Neural cell (in vitro differentiated cells): ENCODE results near the gene PCDH1.

Experiments
- CTCF ChIP-seq: fragments of 450-650 bp; IDR thresholded peaks from 2 replicates; pipeline ENCODE4 v1.5.1; 2014; ENCODE audit warnings: antibody characterized with exemption, mild to moderate bottlenecking, moderate library complexity; ENCODE audit not compliant: poor library complexity, severe bottlenecking
- EP300 ChIP-seq: fragments of 450-650 bp; conservative IDR thresholded peaks from 2 replicates; pipeline ENCODE4 v1.6.1; 2014; ENCODE audit warnings: antibody characterized with exemption, mild to moderate bottlenecking, moderate library complexity; ENCODE audit not compliant: poor library complexity, severe bottlenecking
- EZH2 ChIP-seq: fragments of 200-600, 300-800 bp; shearing (Covaris generic), sonication (generic); IDR thresholded peaks from 2 replicates; pipeline ENCODE4 v1.6.1; 2014; ENCODE audit warnings: antibody characterized with exemption, low read length, borderline replicate concordance, mild to moderate bottlenecking; ENCODE audit not compliant: insufficient read depth, poor library complexity, severe bottlenecking
- MXI1 ChIP-seq: fragments of 450-650 bp; conservative IDR thresholded peaks from 2 replicates; pipeline ENCODE4 v1.6.1; 2014; ENCODE audit warnings: antibody characterized with exemption, mild to moderate bottlenecking; ENCODE audit not compliant: poor library complexity, severe bottlenecking
- POLR2AphosphoS5 ChIP-seq: IDR thresholded peaks from 2 replicates; pipeline ENCODE4 v1.6.1; 2012
- RAD21 ChIP-seq: fragments of 450-650 bp; conservative IDR thresholded peaks from 2 replicates; pipeline ENCODE4 v1.6.1; 2014; ENCODE audit warnings: antibody characterized with exemption, mild to moderate bottlenecking, moderate library complexity
- SMC3 ChIP-seq: fragments of 450-650 bp; conservative IDR thresholded peaks from 2 replicates; pipeline ENCODE4 v1.6.1; 2014; ENCODE audit warnings: antibody characterized with exemption, mild to moderate bottlenecking, moderate library complexity; ENCODE audit not compliant: poor library complexity
- TAF1 ChIP-seq: IDR thresholded peaks from 2 replicates; pipeline ENCODE4 v1.6.1; 2012; ENCODE audit warnings: low read depth
- TF ChIP-seq, protein P1 (sequence below): IDR thresholded peaks from 2 replicates; pipeline ENCODE4 v1.6.1; 2012; ENCODE audit warnings: borderline replicate concordance

DNA sequence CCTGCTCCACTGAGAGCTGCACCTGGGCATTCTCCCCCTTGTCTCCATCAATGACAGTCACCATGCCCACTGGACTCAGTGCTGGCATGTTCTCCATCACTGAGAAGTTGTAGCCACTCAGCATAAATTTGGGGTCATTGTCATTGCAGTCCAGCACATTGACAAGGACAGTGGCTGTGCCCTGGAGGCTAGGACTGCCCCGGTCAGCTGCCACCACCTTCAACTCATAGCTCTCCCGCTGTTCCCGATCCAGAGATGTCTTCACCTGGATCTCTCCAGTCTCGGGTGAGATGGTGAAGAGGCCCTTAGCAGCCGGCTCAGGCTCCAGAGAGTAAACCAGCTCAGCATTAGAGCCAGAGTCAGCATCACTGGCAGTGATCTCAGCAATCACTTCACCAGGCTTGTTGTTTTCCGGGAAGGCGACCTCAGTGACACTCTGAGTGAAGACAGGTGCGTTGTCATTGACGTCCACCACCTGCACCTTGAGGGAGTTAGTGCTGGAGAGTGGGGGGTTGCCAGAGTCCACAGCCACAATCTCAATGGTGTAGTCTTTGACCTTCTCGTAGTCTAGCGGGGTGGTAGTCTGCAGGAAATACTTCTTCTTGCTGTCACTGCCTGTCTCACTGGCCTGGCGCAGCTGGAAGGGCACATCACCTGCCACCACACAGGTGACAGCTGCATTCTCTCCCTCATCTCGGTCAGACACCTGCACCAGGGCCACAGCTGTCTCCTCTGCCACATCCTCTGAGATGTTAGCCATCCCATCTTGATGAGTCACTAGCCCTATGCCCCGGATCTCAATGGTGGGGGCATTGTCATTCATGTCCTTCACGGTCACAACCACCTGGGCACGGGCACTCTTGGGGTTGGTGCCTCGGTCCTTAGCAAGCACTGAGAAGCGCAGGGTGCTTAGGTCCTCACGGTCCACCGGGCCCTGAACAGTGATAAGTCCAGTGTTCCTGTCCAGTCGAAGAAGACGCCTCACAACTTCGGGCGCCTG, 13.5 kb downstream of the PCDH1 start:
- TF ChIP-seq EP300: no peak
- no peak for TF ChIP-seq CTCF
- no peak for TF ChIP-seq EZH2
- TF ChIP-seq POLR2AphosphoS5: no peak
- TF ChIP-seq MXI1: no peak
- no peak for TF ChIP-seq RAD21
- TF ChIP-seq, protein P1, sequence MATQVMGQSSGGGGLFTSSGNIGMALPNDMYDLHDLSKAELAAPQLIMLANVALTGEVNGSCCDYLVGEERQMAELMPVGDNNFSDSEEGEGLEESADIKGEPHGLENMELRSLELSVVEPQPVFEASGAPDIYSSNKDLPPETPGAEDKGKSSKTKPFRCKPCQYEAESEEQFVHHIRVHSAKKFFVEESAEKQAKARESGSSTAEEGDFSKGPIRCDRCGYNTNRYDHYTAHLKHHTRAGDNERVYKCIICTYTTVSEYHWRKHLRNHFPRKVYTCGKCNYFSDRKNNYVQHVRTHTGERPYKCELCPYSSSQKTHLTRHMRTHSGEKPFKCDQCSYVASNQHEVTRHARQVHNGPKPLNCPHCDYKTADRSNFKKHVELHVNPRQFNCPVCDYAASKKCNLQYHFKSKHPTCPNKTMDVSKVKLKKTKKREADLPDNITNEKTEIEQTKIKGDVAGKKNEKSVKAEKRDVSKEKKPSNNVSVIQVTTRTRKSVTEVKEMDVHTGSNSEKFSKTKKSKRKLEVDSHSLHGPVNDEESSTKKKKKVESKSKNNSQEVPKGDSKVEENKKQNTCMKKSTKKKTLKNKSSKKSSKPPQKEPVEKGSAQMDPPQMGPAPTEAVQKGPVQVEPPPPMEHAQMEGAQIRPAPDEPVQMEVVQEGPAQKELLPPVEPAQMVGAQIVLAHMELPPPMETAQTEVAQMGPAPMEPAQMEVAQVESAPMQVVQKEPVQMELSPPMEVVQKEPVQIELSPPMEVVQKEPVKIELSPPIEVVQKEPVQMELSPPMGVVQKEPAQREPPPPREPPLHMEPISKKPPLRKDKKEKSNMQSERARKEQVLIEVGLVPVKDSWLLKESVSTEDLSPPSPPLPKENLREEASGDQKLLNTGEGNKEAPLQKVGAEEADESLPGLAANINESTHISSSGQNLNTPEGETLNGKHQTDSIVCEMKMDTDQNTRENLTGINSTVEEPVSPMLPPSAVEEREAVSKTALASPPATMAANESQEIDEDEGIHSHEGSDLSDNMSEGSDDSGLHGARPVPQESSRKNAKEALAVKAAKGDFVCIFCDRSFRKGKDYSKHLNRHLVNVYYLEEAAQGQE: no peak
- TF ChIP-seq TAF1: no peak
- no peak for TF ChIP-seq SMC3
